NOMO-1 treated with dmso at 0.1 percent for 144 hours (cell line): ENCODE measurements around the gene ADORA1.
A peak's percentile ranks its signal among the peaks of the same experiment; 100 is the strongest.

ENCODE experiments used
- DNase-seq: peaks from one replicate; lab custom pipeline; 2025; ENCODE audit not compliant: unreplicated experiment; lab: John Stamatoyannopoulos, UW

The ADORA1 gene

DNA sequence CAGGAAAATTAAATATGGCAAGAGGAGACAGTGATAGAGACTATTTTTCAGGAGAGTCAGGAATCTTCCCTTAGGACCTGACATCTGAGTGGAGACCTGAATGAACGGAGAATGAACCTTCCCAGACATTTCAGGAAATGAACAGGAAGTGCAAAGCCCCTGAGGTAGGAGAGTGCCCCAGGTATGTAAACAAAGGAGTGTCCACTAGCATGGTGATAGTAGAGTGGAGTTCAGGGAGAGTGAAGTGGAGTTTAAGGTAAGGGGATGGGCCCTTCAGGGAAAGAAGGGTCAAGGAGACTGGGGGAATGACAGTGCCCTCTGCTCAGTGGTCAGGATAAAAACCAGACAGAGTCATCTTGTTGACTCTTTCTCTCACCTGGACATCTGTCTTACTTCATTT lies 28.8 kb downstream of the ADORA1 start:
- DNase-seq, result no peak

DNA sequence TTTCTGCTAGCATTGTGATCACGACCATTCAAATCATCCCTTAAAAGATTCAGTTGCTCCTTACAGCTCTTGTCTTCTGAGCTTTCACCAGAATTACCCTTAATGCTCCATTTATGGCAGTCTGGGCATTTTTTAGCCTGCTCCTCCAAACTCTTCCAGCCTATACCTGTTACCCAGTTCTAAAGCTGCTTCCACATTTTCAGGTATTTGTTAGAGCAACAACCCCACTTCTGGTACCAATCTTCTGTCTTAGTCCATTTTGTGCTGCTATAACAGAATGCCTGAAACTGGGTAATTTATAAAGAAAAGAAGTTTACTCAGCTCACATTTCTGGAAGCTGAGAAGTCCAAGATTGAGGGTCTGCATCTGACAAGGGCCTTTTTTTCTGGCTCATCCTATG lies 30.9 kb downstream of the ADORA1 start:
- no peak for DNase-seq

DNA sequence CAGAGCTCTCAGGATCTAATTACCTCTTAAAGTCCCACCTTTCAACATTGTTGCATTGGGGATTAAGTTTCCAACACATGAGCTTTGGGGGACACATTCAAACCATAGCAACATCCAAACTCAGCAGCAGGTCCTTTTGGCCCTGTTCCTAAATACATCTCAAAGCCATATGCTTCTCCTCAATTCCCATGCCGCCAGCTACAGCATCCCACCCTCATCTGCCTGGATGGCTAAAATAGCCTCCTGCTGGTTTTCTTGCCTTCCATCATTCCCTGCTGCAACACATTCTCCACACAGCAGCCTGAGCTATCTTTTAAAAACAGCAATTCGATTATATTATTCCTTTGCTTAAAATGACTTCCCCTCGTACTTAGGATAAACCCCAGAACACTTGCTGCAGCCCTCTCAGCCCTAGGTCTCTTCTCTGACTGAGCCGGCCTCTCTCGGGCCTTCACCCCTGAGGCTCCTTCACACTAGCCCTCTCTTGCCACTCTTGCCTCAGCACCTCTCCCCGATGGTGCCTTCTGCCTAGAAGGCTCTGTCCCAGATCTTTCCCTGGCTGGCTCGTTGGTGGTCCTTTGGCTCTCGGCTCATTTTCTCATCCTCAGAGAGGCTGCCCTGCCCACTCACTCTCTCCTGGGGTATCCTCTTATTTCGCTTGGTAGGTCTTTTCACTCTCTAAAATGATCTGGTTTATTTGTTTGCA lies 31.6 kb downstream of the ADORA1 start:
- DNase-seq, result no peak

GRCh38 chr1:203159844-203160243 lies 32.3 kb downstream of the ADORA1 start:
- DNase-seq, result no peak

DNA sequence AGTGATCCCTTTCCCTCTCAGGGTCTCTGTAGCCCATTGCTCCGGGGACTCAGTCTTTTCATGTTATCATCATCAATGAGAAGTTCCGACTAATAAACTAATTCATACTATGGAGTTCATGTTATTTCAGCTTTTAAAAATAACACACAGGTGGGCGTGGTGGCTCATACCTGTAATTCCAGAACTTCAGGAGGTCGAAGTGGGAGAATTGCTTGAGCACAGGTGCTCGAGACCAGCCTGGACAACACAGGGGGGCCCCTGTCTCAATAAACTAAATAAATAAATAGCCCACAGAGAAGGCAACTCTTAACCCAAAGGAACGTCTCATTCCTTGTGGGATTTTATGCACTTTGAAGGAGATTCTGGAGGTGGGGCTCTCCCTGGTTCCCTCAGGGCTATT lies 33.6 kb downstream of the ADORA1 start:
- DNase-seq, result no peak

DNA sequence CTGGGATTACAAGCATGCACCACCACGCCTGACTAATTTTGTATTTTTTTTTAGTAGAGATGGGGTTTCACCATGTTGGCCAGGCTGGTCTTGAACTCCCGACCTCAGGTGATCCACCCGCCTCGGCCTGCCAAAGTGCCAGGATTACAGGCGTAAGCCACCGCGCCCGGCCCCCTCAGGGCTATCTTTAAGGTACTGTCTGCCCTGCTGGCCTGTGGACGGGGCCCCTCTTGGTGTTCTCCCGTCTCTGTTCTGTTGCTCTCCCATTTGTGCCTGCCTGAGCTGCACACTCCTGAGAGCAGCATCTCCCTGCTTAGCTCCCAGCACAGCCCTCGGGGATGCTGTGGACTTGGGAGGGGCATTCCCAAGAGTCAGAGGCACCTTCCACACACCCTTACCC lies 34.2 kb downstream of the ADORA1 start:
- no peak for DNase-seq

GRCh38 chr1:203162403-203162802 lies 34.9 kb downstream of the ADORA1 start:
- peak; percentile 4 for DNase-seq

DNA sequence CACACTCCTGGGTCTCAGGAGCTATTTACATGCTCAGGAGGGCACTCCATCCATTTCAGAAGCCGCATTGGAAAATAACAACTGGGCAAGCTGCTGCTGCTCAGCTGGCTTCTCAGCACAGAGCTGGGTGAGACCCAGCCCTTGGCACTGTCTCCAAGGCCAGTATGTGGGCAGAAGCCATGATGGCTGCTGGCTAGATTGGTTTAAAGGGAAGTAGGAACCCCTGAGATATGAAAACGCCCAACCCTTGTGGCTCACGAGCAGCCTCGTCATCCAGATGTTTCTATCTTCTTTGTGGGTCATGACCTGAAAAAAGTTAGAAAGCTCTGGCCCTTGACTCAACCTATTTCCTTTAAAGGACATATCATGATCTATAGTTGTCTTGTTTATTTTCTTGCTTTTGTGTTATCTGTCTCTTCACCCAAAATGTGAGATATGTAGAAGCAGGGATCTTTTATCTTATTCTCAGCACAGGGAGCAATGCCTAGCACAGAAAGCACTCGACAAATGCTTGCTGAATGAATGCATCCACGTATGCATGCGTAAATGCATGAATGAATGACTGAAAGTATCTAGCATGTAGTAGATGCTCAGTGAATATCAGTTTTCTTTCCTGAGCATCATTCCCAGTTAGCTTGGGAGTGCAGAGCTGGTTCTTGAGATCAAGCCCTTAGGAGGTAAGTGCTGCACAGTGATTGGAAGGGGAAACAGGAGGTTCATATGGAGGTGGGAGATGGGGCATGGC lies 36.5 kb downstream of the ADORA1 start:
- no peak for DNase-seq

DNA sequence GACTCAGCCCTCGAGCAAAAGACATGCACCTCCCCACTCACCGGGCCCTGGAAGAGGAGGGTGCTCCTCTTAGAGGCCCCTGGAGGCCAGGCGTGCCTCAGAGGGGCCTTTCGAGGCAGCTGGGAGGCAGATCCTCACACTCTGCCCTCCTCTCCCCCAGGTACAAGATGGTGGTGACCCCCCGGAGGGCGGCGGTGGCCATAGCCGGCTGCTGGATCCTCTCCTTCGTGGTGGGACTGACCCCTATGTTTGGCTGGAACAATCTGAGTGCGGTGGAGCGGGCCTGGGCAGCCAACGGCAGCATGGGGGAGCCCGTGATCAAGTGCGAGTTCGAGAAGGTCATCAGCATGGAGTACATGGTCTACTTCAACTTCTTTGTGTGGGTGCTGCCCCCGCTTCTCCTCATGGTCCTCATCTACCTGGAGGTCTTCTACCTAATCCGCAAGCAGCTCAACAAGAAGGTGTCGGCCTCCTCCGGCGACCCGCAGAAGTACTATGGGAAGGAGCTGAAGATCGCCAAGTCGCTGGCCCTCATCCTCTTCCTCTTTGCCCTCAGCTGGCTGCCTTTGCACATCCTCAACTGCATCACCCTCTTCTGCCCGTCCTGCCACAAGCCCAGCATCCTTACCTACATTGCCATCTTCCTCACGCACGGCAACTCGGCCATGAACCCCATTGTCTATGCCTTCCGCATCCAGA lies 37.7 kb downstream of the ADORA1 start:
- no peak for DNase-seq

DNA sequence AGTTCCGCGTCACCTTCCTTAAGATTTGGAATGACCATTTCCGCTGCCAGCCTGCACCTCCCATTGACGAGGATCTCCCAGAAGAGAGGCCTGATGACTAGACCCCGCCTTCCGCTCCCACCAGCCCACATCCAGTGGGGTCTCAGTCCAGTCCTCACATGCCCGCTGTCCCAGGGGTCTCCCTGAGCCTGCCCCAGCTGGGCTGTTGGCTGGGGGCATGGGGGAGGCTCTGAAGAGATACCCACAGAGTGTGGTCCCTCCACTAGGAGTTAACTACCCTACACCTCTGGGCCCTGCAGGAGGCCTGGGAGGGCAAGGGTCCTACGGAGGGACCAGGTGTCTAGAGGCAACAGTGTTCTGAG lies 38.3 kb downstream of the ADORA1 start:
- no peak for DNase-seq

DNA sequence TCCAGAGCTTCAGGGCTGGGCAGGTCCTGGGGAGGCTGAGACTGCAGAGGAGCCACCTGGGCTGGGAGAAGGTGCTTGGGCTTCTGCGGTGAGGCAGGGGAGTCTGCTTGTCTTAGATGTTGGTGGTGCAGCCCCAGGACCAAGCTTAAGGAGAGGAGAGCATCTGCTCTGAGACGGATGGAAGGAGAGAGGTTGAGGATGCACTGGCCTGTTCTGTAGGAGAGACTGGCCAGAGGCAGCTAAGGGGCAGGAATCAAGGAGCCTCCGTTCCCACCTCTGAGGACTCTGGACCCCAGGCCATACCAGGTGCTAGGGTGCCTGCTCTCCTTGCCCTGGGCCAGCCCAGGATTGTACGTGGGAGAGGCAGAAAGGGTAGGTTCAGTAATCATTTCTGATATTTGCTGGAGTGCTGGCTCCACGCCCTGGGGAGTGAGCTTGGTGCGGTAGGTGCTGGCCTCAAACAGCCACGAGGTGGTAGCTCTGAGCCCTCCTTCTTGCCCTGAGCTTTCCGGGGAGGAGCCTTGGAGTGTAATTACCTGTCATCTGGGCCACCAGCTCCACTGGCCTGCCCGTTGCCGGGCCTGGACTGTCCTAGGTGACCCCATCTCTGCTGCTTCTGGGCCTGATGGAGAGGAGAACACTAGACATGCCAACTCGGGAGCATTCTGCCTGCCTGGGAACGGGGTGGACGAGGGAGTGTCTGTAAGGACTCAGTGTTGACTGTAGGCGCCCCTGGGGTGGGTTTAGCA lies 38.8 kb downstream of the ADORA1 start:
- no peak for DNase-seq

- DNase-seq, result no peak
Observed at GRCh38 chr1:203167026-203167912, 39.7 kb downstream of the ADORA1 start.

DNA sequence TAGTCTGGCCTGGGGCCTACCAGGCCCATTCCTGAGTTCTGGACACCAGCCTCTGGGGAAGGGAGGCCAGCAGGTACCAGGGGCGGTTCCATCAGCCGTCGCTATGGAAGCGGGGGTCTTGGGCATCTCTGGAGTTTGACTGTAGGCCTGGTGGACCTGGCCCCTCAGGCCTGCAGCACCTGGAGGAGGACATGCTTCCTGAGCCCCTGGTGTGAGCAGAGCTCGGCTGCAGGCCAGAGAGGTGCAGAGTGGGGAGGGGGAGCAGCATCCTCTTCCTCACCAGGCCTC lies 40.3 kb downstream of the ADORA1 start:
- DNase-seq, result no peak

- DNase-seq, result no peak
Observed at GRCh38 chr1:203168256-203168786, 40.8 kb downstream of the ADORA1 start.

- DNase-seq, result no peak
Observed at GRCh38 chr1:203168991-203169390, 41.5 kb downstream of the ADORA1 start.

DNA sequence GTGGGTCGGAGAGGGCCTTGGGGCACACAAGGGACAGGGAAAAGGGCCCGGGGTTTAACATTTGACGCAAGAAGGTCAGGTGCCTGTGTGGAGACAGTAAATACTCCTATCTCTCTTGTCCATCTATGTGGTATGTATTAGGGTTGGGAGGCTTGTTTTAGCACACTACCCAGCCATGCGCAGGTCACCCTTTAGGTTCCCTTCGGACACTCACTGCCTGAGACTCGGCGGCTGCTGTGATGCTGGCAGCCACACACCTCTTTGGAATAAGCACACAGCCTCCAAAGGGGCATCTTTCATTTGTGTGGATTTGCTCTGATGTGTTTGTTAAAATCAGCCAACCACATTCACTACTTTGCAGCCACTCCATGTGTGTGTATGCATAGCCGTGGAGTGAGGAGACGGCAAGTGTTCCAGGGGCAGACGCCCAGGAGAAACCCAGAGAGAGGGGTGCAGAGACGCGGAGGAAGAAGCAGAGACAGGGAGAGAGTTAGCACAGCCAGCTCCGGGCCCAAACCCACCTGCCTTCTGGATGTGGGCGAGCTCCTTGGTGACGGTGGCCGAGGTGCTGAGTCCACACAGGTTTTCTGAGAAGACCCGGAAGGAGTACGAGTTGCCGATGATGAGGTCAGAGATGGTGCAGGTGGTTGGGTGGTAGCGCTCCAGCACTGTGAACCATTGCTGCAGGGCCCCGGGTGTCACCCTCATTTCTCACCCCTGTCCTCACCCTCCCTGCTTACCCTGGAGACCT lies 42.4 kb downstream of the ADORA1 start:
- no peak for DNase-seq

GRCh38 chr1:203170625-203171330 lies 43.3 kb downstream of the ADORA1 start:
- no peak for DNase-seq

- DNase-seq, result no peak
Observed at GRCh38 chr1:203171341-203172183, 44.0 kb downstream of the ADORA1 start.
